Retinal pigment epithelial cell (primary cell): Measurements from ENCODE around the gene CHTF18.

Source experiments
- DNase-seq: peaks from one replicate; pipeline ENCODE4 v3.0.0-alpha.2; 2010; ENCODE audit warnings: low read depth
- H3K4me3 ChIP-seq: 2 replicates; pipeline ENCODE4 v1.5.1; 2011; ENCODE audit warnings: mild to moderate bottlenecking, low read length, control low read depth, moderate library complexity
- CTCF ChIP-seq: conservative IDR thresholded peaks from 2 replicates; pipeline ENCODE4 v1.5.1; 2011; ENCODE audit warnings: low read depth, low read length, control low read depth, inconsistent platforms

CHTF18 gene

GRCh38 chr16:798666-799065 is 10.2 kb downstream of the CHTF18 start:
- DNase-seq = no peak
- no peak overlapping the region for H3K4me3 ChIP-seq
- TF ChIP-seq CTCF = no peak

- no peak for DNase-seq
- no peak for TF ChIP-seq CTCF
Observed at GRCh38 chr16:799111-799947, 10.9 kb downstream of the CHTF18 start.

GRCh38 chr16:799948-800833 is 11.8 kb downstream of the CHTF18 start, which contains the start of gene GNG13:
Gene GNG13 (minus strand): TSS chr16:800734. CDS start chr16:799077, 1,657 bp downstream.
- no peak for DNase-seq
- H3K4me3 ChIP-seq = no peak within 1 kb of the TSS
- no peak for TF ChIP-seq CTCF

More at GRCh38 chr16:799111-799947, 10.9 kb downstream of the CHTF18 start:
- no peak overlapping the region for H3K4me3 ChIP-seq

- DNase-seq = no peak
- H3K4me3 ChIP-seq = no peak overlapping the region
- no peak for TF ChIP-seq CTCF
Observed at GRCh38 chr16:800834-801511, 12.6 kb downstream of the CHTF18 start.

GRCh38 chr16:801584-802363 is 13.4 kb downstream of the CHTF18 start:
- TF ChIP-seq CTCF = no peak
- DNase-seq = no peak
- H3K4me3 ChIP-seq = no peak overlapping the region

GRCh38 chr16:802461-802860 is 14.0 kb downstream of the CHTF18 start:
- TF ChIP-seq CTCF = no peak
- H3K4me3 ChIP-seq = no peak overlapping the region
- DNase-seq = no peak
